SK-N-SH (cell line): ENCODE data around the gene EIF1AD.

Source experiments
- CHD2 ChIP-seq: fragments of 150-350 bp; IDR thresholded peaks from 2 replicates; pipeline ENCODE4 v1.6.1; 2018; ENCODE audit warnings: low read length; ENCODE audit not compliant: partially characterized antibody
- GATA2 ChIP-seq: sonication (generic); formaldehyde crosslinking; IDR thresholded peaks from 2 replicates; pipeline ENCODE4 v1.5.0; 2020; ENCODE audit warnings: mild to moderate bottlenecking, missing genetic modification reagents
- MAX ChIP-seq: IDR thresholded peaks from 2 replicates; pipeline ENCODE4 v1.4.0; 2012; ENCODE audit warnings: low read depth
- POLR2AphosphoS5 ChIP-seq: IDR thresholded peaks from 2 replicates; pipeline ENCODE4 v1.6.1; 2012; ENCODE audit warnings: low read depth, low read length
- YY1 ChIP-seq: IDR thresholded peaks from 2 replicates; pipeline ENCODE4 v1.4.0; 2012; ENCODE audit warnings: low read depth, mild to moderate bottlenecking
- TF ChIP-seq, protein P1 (sequence below): fragments of 200-600 bp; sonication (generic); IDR thresholded peaks from 2 replicates; pipeline ENCODE4 v1.6.1; 2017; ENCODE audit warnings: antibody characterized with exemption, mild to moderate bottlenecking, moderate library complexity
- TF ChIP-seq, protein P2 (sequence below): IDR thresholded peaks from 2 replicates; pipeline ENCODE4 v1.4.0; 2012; ENCODE audit warnings: low read depth, borderline replicate concordance
- TF ChIP-seq, protein P3 (sequence below): IDR thresholded peaks from 2 replicates; pipeline ENCODE4 v1.4.0; 2012; ENCODE audit warnings: low read depth, borderline replicate concordance
- TF ChIP-seq, protein P4 (sequence below): IDR thresholded peaks from 2 replicates; pipeline ENCODE4; 2012
- TF ChIP-seq, protein P5 (sequence below): IDR thresholded peaks from 2 replicates; pipeline ENCODE4 v1.6.1; 2012; ENCODE audit warnings: mild to moderate bottlenecking, low read depth, low read length, moderate library complexity

GRCh38 chr11:66037327-66037726, 35.4 kb upstream of the EIF1AD start:
- no peak for TF ChIP-seq MAX
- TF ChIP-seq, protein P1, sequence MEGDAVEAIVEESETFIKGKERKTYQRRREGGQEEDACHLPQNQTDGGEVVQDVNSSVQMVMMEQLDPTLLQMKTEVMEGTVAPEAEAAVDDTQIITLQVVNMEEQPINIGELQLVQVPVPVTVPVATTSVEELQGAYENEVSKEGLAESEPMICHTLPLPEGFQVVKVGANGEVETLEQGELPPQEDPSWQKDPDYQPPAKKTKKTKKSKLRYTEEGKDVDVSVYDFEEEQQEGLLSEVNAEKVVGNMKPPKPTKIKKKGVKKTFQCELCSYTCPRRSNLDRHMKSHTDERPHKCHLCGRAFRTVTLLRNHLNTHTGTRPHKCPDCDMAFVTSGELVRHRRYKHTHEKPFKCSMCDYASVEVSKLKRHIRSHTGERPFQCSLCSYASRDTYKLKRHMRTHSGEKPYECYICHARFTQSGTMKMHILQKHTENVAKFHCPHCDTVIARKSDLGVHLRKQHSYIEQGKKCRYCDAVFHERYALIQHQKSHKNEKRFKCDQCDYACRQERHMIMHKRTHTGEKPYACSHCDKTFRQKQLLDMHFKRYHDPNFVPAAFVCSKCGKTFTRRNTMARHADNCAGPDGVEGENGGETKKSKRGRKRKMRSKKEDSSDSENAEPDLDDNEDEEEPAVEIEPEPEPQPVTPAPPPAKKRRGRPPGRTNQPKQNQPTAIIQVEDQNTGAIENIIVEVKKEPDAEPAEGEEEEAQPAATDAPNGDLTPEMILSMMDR: no peak
- TF ChIP-seq, protein P2, sequence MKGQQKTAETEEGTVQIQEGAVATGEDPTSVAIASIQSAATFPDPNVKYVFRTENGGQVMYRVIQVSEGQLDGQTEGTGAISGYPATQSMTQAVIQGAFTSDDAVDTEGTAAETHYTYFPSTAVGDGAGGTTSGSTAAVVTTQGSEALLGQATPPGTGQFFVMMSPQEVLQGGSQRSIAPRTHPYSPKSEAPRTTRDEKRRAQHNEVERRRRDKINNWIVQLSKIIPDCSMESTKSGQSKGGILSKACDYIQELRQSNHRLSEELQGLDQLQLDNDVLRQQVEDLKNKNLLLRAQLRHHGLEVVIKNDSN: no peak
- TF ChIP-seq, protein P3, sequence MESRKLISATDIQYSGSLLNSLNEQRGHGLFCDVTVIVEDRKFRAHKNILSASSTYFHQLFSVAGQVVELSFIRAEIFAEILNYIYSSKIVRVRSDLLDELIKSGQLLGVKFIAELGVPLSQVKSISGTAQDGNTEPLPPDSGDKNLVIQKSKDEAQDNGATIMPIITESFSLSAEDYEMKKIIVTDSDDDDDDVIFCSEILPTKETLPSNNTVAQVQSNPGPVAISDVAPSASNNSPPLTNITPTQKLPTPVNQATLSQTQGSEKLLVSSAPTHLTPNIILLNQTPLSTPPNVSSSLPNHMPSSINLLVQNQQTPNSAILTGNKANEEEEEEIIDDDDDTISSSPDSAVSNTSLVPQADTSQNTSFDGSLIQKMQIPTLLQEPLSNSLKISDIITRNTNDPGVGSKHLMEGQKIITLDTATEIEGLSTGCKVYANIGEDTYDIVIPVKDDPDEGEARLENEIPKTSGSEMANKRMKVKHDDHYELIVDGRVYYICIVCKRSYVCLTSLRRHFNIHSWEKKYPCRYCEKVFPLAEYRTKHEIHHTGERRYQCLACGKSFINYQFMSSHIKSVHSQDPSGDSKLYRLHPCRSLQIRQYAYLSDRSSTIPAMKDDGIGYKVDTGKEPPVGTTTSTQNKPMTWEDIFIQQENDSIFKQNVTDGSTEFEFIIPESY: no peak
- TF ChIP-seq, protein P4, sequence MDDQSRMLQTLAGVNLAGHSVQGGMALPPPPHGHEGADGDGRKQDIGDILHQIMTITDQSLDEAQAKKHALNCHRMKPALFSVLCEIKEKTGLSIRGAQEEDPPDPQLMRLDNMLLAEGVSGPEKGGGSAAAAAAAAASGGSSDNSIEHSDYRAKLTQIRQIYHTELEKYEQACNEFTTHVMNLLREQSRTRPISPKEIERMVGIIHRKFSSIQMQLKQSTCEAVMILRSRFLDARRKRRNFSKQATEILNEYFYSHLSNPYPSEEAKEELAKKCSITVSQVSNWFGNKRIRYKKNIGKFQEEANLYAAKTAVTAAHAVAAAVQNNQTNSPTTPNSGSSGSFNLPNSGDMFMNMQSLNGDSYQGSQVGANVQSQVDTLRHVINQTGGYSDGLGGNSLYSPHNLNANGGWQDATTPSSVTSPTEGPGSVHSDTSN: no peak
- TF ChIP-seq POLR2AphosphoS5: no peak
- TF ChIP-seq CHD2: no peak
- no peak for TF ChIP-seq GATA2 (CRISPR knock-in tag)
- TF ChIP-seq YY1: no peak
- TF ChIP-seq, protein P5, sequence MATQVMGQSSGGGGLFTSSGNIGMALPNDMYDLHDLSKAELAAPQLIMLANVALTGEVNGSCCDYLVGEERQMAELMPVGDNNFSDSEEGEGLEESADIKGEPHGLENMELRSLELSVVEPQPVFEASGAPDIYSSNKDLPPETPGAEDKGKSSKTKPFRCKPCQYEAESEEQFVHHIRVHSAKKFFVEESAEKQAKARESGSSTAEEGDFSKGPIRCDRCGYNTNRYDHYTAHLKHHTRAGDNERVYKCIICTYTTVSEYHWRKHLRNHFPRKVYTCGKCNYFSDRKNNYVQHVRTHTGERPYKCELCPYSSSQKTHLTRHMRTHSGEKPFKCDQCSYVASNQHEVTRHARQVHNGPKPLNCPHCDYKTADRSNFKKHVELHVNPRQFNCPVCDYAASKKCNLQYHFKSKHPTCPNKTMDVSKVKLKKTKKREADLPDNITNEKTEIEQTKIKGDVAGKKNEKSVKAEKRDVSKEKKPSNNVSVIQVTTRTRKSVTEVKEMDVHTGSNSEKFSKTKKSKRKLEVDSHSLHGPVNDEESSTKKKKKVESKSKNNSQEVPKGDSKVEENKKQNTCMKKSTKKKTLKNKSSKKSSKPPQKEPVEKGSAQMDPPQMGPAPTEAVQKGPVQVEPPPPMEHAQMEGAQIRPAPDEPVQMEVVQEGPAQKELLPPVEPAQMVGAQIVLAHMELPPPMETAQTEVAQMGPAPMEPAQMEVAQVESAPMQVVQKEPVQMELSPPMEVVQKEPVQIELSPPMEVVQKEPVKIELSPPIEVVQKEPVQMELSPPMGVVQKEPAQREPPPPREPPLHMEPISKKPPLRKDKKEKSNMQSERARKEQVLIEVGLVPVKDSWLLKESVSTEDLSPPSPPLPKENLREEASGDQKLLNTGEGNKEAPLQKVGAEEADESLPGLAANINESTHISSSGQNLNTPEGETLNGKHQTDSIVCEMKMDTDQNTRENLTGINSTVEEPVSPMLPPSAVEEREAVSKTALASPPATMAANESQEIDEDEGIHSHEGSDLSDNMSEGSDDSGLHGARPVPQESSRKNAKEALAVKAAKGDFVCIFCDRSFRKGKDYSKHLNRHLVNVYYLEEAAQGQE: no peak
